HEK293 (cell line): Measurements from ENCODE around the gene TBX22.

Source experiments
- AEBP2 ChIP-seq: fragments of 450-650 bp; formaldehyde crosslinking; IDR thresholded peaks from 2 replicates; pipeline ENCODE4 v1.5.1; 2016; ENCODE audit warnings: missing biosample characterization, missing genetic modification characterization, borderline replicate concordance
- ATF2 ChIP-seq: fragments of 450-650 bp; formaldehyde crosslinking; IDR thresholded peaks from 2 replicates; pipeline ENCODE4 v1.5.1; 2016; ENCODE audit warnings: missing biosample characterization, missing genetic modification characterization, low read depth
- CTCF ChIP-seq: fragments of 450-650 bp; formaldehyde crosslinking; IDR thresholded peaks from 2 replicates; pipeline ENCODE4 v1.5.1; 2016; ENCODE audit warnings: missing biosample characterization, missing genetic modification characterization
- KLF10 ChIP-seq: fragments of 450-650 bp; IDR thresholded peaks from 2 replicates; pipeline ENCODE4 v1.5.1; 2018; ENCODE audit warnings: missing biosample characterization, mild to moderate bottlenecking, missing genetic modification characterization
- ZNF10 ChIP-seq: fragments of 450-650 bp; formaldehyde crosslinking; IDR thresholded peaks from 2 replicates; pipeline ENCODE4 v1.5.1; 2017; ENCODE audit warnings: missing biosample characterization, missing genetic modification characterization
- ZNF114 ChIP-seq: fragments of 450-650 bp; formaldehyde crosslinking; IDR thresholded peaks from 2 replicates; pipeline ENCODE4 v1.5.0; 2017; ENCODE audit warnings: missing biosample characterization, missing genetic modification characterization
- ZNF24 ChIP-seq: fragments of 450-650 bp; formaldehyde crosslinking; IDR thresholded peaks from 2 replicates; pipeline ENCODE4 v1.5.1; 2016; ENCODE audit warnings: missing biosample characterization, missing genetic modification characterization
- ZNF26 ChIP-seq: fragments of 450-650 bp; formaldehyde crosslinking; IDR thresholded peaks from 2 replicates; pipeline ENCODE4 v1.5.1; 2016; ENCODE audit warnings: missing biosample characterization, missing genetic modification characterization
- ZNF335 ChIP-seq: fragments of 450-650 bp; formaldehyde crosslinking; conservative IDR thresholded peaks from 2 replicates; pipeline ENCODE4 v1.5.1; 2016; ENCODE audit warnings: missing biosample characterization, missing genetic modification characterization
- ZNF580 ChIP-seq: fragments of 450-650 bp; formaldehyde crosslinking; IDR thresholded peaks from 2 replicates; pipeline ENCODE4 v1.5.1; 2016; ENCODE audit warnings: missing biosample characterization, missing genetic modification characterization
- ZNF658 ChIP-seq: fragments of 450-650 bp; formaldehyde crosslinking; IDR thresholded peaks from 2 replicates; pipeline ENCODE4; 2016; ENCODE audit warnings: missing biosample characterization, missing genetic modification characterization
- ZNF777 ChIP-seq: fragments of 450-650 bp; formaldehyde crosslinking; IDR thresholded peaks from 2 replicates; pipeline ENCODE4 v1.5.1; 2017; ENCODE audit warnings: missing biosample characterization, missing genetic modification characterization, borderline replicate concordance
- ZNF791 ChIP-seq: fragments of 450-650 bp; formaldehyde crosslinking; IDR thresholded peaks from 2 replicates; pipeline ENCODE4 v1.5.1; 2016; ENCODE audit warnings: missing biosample characterization, missing genetic modification characterization
- TF ChIP-seq, protein P1 (sequence below): fragments of 450-650 bp; formaldehyde crosslinking; IDR thresholded peaks from 2 replicates; pipeline ENCODE4 v1.5.1; 2016; ENCODE audit warnings: missing biosample characterization, missing genetic modification characterization

DNA sequence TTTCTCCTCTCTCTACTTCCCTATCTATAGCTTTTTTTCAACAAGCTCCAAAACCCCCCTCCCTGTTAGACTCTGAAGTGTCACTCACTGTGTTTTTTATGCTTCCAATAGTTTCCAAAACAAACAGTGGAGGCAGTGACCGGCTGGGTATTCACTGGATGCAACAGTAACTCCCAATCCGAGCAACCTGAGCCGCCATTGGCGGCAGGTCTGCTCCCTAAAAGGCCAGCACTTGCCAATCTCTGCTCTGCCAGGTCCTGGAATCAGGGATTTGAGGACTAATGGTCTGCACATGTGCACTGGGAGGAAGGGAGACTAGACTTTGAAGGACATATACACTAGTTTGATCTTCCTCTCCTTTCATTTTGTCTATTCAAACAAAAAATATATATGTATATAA is 7.1 kb downstream of the TBX22 start:
- no peak for TF ChIP-seq ZNF114
- TF ChIP-seq ZNF580 (tag by site-specific recombination) = no peak
- no peak for TF ChIP-seq ZNF335 (tag by site-specific recombination)
- TF ChIP-seq, protein P1, sequence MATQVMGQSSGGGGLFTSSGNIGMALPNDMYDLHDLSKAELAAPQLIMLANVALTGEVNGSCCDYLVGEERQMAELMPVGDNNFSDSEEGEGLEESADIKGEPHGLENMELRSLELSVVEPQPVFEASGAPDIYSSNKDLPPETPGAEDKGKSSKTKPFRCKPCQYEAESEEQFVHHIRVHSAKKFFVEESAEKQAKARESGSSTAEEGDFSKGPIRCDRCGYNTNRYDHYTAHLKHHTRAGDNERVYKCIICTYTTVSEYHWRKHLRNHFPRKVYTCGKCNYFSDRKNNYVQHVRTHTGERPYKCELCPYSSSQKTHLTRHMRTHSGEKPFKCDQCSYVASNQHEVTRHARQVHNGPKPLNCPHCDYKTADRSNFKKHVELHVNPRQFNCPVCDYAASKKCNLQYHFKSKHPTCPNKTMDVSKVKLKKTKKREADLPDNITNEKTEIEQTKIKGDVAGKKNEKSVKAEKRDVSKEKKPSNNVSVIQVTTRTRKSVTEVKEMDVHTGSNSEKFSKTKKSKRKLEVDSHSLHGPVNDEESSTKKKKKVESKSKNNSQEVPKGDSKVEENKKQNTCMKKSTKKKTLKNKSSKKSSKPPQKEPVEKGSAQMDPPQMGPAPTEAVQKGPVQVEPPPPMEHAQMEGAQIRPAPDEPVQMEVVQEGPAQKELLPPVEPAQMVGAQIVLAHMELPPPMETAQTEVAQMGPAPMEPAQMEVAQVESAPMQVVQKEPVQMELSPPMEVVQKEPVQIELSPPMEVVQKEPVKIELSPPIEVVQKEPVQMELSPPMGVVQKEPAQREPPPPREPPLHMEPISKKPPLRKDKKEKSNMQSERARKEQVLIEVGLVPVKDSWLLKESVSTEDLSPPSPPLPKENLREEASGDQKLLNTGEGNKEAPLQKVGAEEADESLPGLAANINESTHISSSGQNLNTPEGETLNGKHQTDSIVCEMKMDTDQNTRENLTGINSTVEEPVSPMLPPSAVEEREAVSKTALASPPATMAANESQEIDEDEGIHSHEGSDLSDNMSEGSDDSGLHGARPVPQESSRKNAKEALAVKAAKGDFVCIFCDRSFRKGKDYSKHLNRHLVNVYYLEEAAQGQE = no peak
- no peak for TF ChIP-seq KLF10 (tag by site-specific recombination)
- no peak for TF ChIP-seq CTCF (tag by site-specific recombination)
- TF ChIP-seq ATF2 (tag by site-specific recombination) = no peak
- TF ChIP-seq ZNF791 (tag by site-specific recombination) = no peak
- TF ChIP-seq ZNF10 (tag by site-specific recombination) = no peak
- no peak for TF ChIP-seq ZNF658 (tag by site-specific recombination)
- no peak for TF ChIP-seq ZNF777
- TF ChIP-seq ZNF24 = no peak
- no peak for TF ChIP-seq ZNF26
- no peak for TF ChIP-seq AEBP2 (tag by site-specific recombination)
